Astrocyte of the spinal cord (primary cell): ENCODE measurements around the gene RNF128.
"Not testable (repeated sequence)": the region's sequence is repeated elsewhere in the genome, so short reads cannot be mapped to it uniquely, and the experiment has no call there.

ENCODE experiments used
- DNase-seq: peaks from one replicate; pipeline ENCODE4 v3.0.0; 2011; ENCODE audit warnings: low read depth, low spot score
- H3K4me3 ChIP-seq: 2 replicates; pipeline ENCODE4 v1.5.1; 2011; ENCODE audit warnings: low read depth, mild to moderate bottlenecking, low read length, moderate library complexity
- in situ Hi-C: cut with HindIII; loops from 2 replicates; pipeline ENCODE4 v1.10.0; 2017; ENCODE audit warnings: low sequenced_read_pairs
- TF ChIP-seq, protein P1 (sequence below): IDR thresholded peaks from 2 replicates; pipeline ENCODE4 v1.5.1; 2012; ENCODE audit warnings: low read depth, mild to moderate bottlenecking, low read length, inconsistent platforms

Gene RNF128

DNA sequence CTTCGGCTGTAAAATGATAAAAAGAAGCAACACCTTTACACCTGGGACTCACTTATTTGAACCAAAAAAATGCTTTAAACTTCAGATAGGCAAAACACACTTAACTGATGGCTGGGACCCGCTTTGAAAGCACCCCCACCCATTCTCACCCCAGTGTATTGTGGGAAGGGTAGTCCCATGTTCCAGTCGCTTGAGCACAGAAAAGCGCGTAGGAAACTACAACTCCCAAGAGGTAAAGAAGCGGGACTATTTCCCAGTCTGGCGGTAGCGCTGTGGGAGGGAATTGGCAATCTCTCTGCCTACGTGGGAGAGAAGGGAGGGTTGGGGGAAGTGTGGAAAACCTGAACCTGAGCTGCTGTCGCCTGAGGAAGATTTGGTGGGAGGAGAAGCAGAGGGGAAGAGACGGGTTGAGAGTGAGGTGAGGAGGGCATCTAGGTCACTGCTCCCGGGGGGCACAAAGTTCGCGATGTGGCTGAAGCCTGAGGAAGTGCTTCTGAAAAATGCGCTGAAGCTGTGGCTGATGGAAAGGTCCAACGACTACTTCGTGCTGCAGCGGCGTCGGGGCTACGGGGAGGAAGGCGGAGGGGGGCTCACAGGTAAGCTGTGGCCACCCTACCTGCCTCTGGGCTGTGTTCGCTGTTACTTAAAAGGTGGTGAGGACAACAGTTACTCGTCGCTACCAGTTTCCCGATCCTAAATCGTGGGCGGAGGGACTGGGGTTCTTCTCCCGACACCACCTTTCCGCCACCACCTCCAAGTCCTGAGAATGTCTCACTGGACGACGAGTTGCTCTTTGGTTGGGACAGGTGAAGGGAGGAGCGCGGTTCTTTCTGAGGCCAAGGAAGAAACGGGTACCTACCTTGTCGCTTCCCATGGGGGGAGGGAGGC is 76.1 kb downstream of the RNF128 start, which contains the start of gene TBC1D8B:
Gene TBC1D8B, plus strand, starts transcription at position 286 of the 888 bp plus-strand sequence. Its CDS starts 181 bp downstream, at position 467.
- peak within 1 kb of the TSS; percentile 66 for H3K4me3 ChIP-seq
- DNase-seq, result peak; percentile 92
- in situ Hi-C loops, result no loop called here
- TF ChIP-seq, protein P1, sequence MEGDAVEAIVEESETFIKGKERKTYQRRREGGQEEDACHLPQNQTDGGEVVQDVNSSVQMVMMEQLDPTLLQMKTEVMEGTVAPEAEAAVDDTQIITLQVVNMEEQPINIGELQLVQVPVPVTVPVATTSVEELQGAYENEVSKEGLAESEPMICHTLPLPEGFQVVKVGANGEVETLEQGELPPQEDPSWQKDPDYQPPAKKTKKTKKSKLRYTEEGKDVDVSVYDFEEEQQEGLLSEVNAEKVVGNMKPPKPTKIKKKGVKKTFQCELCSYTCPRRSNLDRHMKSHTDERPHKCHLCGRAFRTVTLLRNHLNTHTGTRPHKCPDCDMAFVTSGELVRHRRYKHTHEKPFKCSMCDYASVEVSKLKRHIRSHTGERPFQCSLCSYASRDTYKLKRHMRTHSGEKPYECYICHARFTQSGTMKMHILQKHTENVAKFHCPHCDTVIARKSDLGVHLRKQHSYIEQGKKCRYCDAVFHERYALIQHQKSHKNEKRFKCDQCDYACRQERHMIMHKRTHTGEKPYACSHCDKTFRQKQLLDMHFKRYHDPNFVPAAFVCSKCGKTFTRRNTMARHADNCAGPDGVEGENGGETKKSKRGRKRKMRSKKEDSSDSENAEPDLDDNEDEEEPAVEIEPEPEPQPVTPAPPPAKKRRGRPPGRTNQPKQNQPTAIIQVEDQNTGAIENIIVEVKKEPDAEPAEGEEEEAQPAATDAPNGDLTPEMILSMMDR, result no peak

DNA sequence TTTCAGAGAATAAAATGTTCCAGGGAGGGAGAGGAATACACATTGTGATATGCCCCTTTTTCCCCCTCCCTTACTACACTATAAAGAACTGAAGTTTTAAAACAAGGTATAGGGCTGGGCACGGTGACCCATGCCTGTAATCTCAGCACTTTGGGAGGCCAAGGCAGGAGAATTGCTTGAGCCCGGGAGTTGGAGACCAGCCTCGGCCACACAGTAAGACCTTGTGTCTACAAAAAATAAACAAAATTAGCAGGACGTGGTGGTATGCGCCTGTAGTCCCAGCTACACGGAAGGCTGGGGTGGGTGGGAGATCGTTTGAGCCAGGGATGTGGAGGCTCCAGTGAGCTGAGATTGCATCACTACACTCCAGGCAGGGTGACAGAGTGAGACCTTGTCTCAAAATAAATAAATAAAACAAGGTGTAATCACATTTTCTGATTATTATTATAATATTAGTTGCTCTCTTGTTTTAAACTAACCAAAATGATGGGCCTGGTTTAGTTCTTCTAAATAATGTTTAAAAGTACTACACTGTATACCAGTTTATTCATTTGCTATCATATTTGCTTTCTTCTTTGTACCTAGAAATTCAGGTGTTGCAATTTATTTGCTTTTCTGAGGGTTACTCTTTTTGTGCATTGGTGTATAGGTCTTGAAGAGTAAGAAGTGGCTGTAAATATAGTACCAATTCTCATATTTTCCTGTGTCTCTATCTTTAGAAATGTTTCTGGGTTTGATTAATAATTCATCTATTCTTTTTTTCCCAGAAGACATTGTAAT is 84.8 kb downstream of the RNF128 start:
- no peak for DNase-seq
- H3K4me3 ChIP-seq, result no peak overlapping the region
- TF ChIP-seq, protein P1, result no peak
- in situ Hi-C loops, result no loop called here

DNA sequence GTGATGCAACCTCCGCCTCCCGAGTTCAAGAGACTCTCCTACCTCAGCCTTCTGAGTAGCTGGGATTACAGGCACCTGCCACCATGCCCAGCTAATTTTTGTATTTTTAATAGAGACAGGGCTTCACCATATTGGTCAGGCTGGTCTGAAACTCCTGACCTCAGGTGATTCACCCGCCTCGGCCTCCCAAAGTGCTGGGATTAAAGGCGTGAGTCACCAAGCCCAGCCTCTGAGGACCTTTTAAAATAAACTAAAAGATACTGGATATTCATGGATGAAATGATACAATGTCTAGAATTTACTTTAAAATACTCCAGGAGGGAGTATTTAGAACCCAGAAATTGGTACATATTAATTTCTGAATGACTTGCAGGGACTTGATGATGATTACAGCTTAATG is 86.4 kb downstream of the RNF128 start:
- DNase-seq, in situ Hi-C loops, H3K4me3 ChIP-seq: not testable (repeated sequence)

DNA sequence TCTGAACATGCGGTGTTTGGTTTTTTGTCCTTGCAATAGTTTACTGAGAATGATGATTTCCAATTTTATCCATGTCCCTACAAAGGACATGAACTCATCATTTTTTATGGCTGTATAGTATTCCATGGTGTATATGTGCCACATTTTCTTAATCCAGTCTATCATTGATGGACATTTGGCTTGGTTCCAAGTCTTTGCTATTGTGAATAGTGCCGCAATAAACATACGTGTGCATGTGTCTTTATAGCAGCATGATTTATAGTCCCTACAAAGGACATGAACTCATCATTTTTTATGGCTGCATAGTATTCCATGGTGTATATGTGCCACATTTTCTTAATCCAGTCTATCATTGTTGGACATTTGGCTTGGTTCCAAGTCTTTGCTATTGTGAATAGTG is 87.6 kb downstream of the RNF128 start:
- H3K4me3 ChIP-seq, DNase-seq, in situ Hi-C loops: not testable (repeated sequence)
